Hematopoietic multipotent progenitor cell treated with erythropoietin and hydrocortisone succinate and interleukin-3 and kit ligand, for 4 days (in vitro differentiated cells): ENCODE results near the gene REEP2.
"Not testable (repeated sequence)": the region's sequence is repeated elsewhere in the genome, so short reads cannot be mapped to it uniquely, and the experiment has no call there.

Source experiments
- DNase-seq: peaks from one replicate; pipeline ENCODE4 v3.0.0-alpha.2; 2015

The REEP2 gene

DNA sequence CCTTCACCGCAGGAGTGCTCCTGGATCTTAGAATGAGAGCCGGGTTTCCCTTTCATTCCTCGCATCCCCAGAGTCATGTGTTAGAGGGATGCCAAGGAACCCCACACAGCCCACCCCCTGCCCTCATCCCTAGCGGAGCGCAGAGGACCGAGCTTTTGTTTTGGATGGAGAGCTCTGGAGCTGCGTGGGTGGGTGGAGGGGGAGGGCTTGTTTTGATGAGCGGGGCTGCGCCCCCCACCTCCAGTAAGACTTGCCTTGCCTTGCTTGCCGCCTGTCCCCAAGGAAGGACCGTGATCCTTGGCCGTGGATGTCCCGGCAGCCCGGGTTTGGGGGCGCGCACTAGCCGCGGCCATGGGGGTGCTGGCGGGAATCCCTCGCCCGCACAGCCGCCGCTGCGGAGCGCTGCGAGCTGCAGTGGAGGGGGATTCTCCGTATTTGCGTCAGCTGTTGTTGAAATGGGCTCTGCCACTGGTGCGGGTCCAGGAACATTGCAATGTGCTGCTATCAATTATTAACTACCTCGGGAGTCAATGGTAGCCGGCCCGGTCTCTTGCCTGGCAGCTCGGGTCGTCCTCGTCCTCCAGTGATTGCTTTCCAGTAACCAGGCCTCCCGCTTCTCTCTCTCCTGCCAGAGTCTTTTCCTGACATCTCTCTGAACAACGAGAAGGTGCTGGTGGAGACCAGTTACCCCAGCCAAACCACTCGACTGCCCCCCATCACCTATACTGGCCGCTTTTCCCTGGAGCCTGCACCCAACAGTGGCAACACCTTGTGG is 27.5 kb downstream of the REEP2 start:
- no peak for DNase-seq

DNA sequence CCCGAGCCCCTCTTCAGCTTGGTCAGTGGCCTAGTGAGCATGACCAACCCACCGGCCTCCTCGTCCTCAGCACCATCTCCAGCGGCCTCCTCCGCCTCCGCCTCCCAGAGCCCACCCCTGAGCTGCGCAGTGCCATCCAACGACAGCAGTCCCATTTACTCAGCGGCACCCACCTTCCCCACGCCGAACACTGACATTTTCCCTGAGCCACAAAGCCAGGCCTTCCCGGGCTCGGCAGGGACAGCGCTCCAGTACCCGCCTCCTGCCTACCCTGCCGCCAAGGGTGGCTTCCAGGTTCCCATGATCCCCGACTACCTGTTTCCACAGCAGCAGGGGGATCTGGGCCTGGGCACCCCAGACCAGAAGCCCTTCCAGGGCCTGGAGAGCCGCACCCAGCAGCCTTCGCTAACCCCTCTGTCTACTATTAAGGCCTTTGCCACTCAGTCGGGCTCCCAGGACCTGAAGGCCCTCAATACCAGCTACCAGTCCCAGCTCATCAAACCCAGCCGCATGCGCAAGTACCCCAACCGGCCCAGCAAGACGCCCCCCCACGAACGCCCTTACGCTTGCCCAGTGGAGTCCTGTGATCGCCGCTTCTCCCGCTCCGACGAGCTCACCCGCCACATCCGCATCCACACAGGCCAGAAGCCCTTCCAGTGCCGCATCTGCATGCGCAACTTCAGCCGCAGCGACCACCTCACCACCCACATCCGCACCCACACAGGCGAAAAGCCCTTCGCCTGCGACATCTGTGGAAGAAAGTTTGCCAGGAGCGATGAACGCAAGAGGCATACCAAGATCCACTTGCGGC is 28.2 kb downstream of the REEP2 start:
- DNase-seq = no peak

DNA sequence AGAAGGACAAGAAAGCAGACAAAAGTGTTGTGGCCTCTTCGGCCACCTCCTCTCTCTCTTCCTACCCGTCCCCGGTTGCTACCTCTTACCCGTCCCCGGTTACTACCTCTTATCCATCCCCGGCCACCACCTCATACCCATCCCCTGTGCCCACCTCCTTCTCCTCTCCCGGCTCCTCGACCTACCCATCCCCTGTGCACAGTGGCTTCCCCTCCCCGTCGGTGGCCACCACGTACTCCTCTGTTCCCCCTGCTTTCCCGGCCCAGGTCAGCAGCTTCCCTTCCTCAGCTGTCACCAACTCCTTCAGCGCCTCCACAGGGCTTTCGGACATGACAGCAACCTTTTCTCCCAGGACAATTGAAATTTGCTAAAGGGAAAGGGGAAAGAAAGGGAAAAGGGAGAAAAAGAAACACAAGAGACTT is 28.9 kb downstream of the REEP2 start:
- no peak for DNase-seq

DNA sequence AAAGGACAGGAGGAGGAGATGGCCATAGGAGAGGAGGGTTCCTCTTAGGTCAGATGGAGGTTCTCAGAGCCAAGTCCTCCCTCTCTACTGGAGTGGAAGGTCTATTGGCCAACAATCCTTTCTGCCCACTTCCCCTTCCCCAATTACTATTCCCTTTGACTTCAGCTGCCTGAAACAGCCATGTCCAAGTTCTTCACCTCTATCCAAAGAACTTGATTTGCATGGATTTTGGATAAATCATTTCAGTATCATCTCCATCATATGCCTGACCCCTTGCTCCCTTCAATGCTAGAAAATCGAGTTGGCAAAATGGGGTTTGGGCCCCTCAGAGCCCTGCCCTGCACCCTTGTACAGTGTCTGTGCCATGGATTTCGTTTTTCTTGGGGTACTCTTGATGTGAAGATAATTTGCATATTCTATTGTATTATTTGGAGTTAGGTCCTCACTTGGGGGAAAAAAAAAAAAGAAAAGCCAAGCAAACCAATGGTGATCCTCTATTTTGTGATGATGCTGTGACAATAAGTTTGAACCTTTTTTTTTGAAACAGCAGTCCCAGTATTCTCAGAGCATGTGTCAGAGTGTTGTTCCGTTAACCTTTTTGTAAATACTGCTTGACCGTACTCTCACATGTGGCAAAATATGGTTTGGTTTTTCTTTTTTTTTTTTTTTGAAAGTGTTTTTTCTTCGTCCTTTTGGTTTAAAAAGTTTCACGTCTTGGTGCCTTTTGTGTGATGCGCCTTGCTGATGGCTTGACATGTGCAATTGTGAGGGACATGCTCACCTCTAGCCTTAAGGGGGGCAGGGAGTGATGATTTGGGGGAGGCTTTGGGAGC is 29.5 kb downstream of the REEP2 start:
- DNase-seq = no peak

DNA sequence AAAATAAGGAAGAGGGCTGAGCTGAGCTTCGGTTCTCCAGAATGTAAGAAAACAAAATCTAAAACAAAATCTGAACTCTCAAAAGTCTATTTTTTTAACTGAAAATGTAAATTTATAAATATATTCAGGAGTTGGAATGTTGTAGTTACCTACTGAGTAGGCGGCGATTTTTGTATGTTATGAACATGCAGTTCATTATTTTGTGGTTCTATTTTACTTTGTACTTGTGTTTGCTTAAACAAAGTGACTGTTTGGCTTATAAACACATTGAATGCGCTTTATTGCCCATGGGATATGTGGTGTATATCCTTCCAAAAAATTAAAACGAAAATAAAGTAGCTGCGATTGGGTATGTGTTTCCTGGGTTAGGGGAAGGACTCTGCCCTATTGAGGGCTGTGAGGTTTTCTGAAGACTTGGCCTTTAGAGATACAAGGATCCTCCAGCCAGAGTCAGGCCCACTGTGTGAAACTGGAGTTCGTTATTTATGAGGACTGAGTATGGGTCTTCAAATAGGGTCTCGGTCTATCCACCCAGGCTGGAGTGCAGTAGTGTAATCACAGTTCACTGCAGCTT is 30.2 kb downstream of the REEP2 start:
- no peak for DNase-seq

DNA sequence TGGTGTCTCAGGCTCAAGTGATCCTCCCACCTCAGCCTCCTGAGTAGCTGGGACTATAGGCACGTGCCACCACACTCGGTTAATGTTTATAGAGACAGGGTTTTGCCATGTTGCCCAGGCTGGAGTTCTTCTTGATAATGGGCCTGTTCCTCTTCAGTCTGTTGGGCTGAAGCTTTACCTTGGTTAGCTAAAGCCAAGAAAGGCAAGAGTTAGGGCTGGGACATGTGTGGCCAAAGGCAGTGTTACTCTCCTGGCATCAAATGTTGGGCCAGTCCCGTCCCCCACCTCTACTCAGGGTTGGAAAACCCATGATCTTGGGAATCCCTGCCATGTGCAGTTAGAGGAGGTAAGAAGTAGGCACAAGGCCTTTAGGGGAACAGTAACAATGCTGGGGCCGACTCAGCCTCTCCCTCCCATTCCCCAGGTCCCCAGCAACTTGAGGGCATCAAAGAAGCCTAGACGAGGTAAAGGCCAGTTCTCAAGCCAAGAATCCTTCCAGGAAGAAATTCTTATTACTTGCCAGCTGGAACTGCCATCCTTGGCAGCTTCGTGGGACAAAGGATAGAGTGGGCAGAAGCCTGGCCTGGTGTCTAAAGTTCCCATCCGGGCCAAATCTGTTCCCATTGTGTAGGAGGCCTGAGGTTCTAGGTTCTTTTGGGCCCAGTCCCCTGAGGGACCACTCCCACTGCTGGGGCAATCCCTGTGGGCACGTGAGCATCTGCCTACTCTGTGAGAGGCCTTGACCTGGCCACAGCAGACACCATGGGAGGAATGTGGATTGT is 30.9 kb downstream of the REEP2 start:
- no peak for DNase-seq

DNA sequence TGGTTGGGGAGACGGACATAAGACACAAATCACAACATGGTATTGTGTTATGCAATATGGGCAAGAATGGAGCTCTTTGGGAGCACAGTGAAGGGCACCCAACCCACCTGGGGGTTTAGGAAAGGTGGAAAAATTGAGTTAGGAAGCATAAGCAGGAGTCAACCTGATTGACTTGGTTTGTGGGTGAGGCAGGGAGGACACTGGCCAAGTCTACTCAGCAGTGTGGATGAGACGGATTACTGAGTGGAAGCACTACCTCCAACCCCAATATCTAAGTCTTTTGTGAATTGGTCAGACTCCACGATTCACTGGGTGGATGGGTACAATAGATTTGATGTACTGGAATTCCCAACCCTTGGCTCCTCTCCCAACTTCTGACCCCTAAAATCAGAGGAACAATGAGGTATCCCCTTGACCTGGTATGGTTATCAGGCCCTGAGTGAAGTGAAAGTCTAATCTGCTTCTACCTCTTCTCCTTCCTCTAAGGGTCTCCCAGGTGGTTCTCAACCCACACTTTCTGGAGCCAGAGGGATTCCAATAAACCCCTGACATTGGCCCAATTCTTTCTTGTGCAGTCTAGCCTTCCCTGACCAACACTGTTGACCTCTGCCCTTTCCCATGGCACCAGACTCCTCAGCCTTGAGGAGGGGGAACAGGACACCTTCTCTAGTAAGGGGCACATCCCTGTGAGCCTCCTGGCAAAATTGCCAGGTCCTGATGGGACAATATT is 31.6 kb downstream of the REEP2 start:
- DNase-seq = no peak

DNA sequence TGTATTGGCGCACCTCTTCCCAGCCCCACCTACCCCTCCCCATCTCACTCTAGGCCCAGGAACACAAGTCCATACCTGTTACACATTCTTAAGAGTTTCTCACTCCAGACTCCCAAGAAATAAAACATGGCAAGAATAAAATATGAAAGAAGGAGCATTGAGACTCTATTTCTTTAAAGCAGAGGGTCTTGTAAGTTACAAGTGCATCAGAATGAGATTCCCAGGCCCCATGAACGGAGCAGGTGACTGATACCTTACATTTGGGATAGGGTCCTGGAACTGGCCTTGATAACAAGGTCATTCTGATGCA is 32.1 kb downstream of the REEP2 start:
- no peak for DNase-seq

DNA sequence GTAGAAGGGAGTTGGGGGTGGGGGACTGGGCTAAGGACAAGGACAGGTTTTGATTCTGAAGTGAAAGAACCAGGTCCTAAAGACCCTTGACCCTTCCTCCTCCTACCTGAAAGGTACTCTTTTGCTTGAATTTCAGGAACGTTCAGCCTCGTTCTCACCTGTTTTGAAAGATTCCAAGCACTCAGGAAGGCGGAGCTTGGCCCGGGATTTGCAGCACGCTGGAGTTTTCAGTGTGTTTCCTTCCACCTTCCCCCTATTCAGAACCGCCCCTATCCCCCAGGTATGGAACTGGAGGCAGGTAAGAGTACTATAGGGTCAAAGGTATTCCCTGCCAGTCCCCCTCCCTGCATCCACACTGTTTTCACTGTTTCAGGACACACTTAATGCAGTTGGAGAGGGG is 33.5 kb downstream of the REEP2 start:
- no peak for DNase-seq

DNA sequence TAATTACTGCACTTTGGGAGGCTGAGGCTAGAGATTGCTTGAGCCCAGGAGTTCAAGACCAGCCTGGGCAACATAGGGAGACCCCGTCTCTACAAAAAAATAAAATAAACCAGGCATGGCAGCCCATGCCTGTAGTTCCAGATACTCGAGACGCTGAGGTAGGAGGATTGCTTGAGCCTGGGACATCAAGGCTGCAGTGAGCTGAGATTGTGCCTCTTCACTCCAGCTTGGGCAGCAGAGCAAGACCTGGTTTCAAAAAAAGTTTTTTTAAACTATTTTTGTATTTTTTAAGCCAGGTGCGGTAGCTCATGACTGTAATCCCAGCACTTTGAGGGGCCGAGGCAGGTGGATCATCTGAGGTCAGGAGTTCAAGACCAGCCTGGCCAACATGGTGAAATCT is 34.3 kb downstream of the REEP2 start:
- DNase-seq = not testable (repeated sequence)

DNA sequence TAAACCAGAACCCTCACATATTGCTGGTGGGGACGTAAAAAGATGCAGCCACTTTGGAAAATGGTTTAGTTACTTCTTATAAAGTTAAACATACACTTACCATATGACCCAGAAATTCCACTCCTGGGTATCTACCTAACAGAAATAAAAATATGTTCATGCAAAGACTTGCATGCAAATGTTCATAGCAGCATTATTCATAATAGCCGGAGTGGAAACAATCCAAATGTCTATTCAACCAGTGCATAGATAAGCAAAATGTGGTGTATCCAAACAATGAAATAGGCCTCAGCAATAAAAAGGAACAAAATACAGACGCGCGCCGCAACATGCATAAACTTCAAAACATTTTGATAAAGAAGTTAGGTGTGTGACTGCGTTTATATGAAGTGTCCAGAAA is 38.1 kb downstream of the REEP2 start:
- no peak for DNase-seq

DNA sequence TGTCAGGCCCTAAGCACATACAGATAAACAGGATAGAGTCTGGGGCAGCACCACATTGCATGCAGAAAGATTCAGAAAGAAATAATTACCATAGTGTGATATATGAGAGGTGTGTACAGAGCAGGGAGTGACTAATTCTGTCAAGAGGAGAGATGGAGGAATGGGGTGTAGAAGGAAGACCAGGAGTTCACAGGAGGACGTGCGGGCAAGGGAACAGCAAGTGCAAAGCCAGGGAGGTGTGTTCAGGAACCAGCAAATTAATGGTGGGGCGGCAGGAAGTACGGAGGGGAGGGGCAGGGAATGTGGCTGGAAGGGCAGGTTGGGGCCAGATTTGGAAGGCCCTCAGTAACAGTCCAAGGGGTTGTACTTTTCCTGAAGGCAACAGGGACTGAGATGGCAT is 43.8 kb downstream of the REEP2 start:
- no peak for DNase-seq

DNA sequence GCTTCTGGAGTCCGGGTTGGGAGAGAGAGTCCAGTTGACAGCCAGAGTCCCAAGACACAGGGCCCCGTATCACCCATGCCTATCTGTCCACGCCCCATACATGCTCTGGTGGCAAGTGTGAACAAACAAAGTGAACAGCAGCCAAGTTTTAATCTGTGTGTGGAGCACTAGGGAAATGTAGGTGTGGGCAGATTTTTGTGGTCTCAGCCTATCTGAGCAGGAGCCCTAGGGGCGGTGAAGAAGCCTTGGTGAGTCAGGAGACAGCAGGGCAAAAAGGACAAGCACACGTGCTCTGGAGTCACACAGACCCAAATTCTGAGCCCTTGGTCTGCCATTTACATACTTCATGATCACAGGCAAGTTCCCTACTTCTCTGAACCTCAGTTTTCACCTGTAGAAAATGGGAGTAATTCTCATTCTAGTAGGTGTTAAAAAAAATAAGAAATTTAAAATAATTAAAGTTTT is 49.7 kb downstream of the REEP2 start:
- DNase-seq = peak; percentile 85

DNA sequence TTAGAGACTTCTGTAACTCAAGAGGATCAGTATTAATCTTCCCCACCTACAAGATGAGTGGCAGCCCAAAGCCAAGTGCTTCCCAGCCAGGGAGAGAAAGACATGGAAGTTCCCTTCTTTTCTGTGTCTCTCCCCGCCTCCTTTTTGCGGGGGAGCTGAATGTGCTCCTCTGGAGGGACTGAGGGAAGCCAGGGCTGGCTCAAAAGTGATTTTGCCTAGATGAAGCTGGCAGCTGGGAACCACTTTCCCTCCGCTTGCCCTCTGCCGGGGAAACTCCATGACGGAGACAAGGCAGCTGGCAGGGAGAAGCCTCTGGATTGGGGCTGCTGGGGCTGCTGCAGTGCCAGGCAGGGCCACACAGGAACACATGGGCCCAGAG is 50.8 kb downstream of the REEP2 start:
- DNase-seq = no peak

DNA sequence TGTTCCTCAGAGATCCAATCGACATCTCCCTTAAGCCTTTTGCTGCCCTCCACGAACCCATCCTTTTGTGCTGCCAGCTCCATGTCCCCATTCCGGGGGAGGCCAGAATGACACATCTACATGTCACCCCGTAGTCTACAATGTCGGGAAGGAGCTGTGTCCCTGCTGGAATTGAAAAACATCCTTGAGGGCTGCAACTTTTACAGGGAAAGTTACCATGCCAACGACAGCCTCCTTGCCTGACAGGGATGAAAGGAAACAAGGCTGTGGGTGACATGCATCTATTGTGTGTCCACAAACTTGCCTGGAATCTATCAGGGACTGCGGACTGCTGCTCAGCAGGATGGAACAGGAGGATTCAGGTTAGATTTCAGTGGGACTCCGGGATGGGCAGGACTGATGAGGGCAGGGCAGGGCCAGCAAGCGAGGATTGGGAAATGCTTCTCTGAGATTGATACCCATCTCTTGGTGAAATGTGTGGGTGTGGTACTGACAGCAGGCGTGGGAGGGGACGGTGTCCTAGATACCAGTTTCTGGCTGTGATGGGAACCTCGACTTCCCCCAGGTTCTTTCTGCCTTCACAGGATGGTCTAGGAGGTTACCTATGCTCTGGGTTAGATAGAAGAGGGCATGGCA is 51.9 kb downstream of the REEP2 start:
- no peak for DNase-seq

DNA sequence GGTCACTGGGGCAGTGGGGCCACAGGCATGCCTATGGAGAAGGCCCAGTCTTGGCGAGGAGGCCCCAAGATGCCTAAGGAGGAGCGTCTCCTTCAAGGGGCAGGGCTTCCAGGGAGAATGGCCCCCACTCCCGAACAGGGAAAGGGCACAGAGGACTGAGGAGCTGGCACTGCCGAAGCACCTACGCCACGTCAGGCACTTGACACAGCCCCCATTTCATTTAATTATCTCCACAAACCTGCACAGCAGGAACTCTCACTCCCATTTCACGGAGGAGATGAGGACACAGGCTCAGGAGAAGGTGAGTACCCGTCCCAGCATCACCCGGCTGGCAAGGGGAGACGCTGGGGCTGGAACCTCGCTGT is 52.4 kb downstream of the REEP2 start:
- no peak for DNase-seq

DNA sequence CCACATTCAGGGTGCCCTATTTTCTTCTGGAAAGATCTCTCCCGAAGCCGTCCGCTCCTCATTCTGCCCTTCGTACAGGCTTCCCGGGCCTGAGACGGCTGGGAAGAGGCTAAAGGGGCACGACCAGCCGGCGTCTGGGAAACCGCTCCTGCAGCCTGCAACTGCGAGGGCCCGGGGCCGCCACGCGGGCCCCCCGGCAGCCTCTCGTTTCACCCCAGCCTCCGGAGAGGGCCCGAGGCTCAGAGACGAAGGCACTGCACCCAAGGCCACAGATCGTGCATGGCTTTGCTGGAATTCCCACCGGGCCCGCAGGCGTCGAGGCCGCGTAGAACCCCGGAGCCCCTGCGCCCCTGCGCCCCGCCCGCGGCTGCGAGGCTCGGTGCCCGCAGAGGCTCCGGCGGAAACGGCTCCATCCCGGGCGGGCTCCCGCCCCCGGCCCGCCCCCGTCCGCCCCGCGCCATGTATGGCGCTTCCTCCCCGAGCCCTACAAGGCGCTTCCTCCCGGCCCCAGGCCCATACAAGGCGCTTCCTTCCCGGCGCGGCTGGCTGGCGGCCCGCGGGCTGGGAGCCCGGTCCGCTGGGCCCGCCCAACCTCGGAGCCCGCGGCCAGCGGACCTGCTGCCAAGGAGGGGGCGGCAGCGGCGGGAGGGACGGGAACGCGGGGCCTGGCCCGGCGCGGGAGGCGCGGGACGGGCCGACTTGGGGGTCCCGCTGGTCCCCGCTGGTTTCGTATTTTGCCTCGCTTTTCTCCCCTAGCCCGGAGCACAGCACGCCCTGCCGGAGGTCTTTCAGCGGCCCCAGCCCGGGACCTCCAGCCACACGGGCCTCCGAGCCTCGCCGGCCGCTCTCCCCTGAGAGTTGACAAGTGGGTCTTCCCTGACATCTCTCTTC is 53.1 kb downstream of the REEP2 start:
- peak; percentile 95 for DNase-seq

DNA sequence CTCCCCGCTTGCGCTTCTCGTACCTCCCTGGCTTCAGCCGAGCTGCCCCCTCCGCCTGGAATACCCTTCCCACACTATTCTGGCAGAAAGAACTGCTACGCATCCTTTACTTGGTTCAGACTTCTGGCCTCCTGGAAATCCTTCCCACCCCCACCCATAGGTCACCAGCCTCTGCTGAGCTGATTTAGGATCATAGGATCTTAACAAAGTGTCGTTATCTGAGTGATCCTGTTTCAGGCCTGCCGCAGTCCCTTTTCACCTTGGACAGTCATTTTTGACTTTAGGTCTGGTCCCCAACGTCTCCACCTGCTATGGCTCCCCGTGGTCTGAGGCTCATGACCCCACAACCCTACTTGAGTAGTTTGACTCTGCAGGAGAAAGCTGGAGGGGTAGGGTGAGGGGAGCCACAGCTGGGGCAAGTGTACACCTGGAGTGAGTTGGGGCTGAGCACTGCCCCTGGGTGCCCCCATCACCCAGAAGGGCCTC is 53.7 kb downstream of the REEP2 start:
- no peak for DNase-seq

DNA sequence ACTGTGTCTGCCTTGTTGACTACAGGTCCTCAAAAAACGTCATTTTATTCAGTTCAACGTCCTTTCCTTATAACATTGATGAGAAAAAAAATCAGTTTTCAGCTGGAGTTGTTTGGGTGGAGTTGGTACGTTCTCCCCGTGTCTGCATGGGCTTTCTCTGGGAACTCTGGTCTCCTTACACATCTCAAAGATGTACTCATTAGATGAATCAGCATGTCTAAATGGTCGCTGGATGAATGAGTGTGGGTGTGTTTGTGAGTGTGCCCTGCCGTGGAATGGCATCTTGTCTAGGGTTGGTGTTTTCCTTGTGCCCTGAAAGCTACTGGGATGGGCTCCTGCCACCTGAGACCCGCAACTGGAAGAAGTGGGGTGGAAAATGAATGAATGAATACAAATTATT is 56.5 kb downstream of the REEP2 start:
- DNase-seq = no peak
